GM21619 (cell line): Measurements from ENCODE around the gene SHISAL1.

Source experiments
- ATAC-seq: cut with Tn5 transposase; IDR thresholded peaks from one replicate; pipeline ENCODE4 v1.9.1; 2021; ENCODE audit not compliant: unreplicated experiment

Gene SHISAL1

GRCh38 chr22:44196241-44196640 is 116.5 kb downstream of the SHISAL1 start:
- ATAC-seq = no peak

GRCh38 chr22:44195189-44195871 is 117.4 kb downstream of the SHISAL1 start:
- no peak for ATAC-seq

- no peak for ATAC-seq
Observed at GRCh38 chr22:44194569-44194968, 118.2 kb downstream of the SHISAL1 start.
